Measurements from ENCODE around the gene APOBEC3A.
"Not testable (repeated sequence)": the region's sequence is repeated elsewhere in the genome, so short reads cannot be mapped to it uniquely, and the experiment has no call there.

APOBEC3A gene

GRCh38 chr22:38943882-38944281, 13.5 kb upstream of the APOBEC3A start:
- no peak for DNase-seq

GRCh38 chr22:38944653-38945052, 12.8 kb upstream of the APOBEC3A start:
- DNase-seq, result no peak

- DNase-seq, result not testable (repeated sequence)
These were observed 11.6 kb upstream of the APOBEC3A start for GRCh38 chr22:38945706-38946338.

DNA sequence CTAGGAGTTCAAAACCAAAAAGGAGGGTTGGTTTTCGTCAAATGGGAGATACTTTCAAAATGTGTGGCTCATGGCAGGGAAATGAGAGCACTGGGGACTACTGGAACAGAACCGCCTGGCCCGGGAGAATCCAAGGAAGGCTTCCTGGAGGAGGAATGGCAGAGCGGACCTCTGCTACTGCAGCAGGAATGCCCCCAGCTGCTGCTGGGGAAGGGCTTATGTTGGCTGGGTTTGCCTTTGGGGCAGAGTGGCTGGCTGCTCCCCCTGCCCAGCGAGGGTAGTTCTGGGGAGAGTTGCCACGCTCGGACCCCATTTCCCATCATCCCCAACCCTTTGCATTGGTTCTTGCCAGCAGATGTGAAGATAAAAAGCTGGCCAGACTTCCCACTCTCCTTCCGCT, 10.6 kb upstream of the APOBEC3A start:
- no peak for DNase-seq

DNA sequence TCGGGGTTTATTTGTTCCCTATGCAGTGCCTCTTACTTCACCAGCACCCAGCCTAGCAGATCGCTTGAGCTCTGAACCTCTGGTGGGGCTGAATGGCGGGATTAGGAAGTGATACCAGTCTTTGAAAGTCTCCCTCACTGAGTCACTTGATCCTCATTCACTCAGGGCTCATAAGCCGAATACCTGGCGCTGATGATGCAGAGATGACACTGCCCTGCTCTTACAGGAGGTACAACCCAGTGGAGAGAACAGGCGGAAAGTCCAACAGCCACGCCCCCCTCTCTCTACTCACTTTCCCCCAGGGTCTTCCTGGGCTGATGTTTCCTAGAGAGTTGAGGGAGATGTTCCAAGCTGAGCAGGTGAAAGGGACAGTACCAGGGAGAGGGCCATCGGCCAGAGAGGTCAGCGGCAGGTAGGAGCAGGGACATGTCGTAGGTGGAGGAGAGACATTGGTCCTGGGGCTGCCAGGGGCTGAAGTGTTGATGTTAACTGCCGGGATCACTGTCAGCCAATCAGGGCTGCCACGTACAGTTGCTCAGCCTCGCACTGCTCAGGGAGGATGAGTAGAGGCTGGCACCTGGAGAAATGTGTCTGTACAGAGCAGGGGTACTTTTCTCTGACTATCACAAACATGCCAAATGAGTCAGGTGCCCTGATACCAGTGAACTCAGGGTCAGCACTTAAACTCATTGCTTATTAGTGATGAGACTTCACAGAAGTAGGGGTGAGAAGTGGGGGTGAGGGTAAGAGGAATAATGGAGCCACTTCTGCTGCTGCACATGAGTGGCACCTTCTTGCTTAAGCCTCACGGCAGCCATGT, 9.9 kb upstream of the APOBEC3A start:
- DNase-seq, result no peak

DNA sequence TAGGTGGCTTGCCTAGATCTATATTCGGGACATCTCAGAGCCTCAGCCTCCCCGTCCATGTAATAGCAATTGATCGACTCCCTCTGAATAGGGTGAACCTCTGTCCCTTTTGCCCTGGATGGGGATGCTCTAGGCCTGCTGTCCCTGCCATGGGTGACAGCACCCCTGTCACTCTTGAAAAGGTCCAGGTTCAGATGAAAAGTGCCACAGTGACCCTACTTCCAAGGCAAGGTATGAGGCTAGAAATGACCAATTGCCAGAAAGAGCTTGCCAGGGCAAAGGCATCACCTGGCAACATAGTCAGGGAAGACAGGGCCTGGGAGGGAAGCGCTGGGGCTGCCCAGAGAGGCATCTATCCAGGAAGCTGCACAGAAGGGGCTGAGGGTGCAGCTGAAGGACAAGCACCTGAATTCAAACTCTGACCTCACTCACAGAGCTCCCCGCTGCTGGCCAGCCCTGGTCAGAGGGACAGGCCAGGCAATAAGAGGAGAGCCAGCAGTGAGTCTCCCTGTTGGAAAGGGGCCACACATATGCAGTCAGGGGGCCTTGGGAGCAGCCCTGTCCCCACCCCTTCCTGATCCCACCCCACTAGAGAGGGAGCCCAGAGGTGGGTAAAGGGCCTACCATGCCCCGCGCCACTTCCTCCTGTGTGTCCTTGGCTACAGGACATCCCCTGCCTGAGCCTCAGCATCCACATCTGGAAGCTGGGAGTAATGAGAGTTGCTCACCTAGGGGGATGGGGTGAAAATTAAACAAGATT, 9.0 kb upstream of the APOBEC3A start:
- no peak for DNase-seq

- DNase-seq, result no peak
These were observed 7.5 kb upstream of the APOBEC3A start for GRCh38 chr22:38949889-38950405.

DNA sequence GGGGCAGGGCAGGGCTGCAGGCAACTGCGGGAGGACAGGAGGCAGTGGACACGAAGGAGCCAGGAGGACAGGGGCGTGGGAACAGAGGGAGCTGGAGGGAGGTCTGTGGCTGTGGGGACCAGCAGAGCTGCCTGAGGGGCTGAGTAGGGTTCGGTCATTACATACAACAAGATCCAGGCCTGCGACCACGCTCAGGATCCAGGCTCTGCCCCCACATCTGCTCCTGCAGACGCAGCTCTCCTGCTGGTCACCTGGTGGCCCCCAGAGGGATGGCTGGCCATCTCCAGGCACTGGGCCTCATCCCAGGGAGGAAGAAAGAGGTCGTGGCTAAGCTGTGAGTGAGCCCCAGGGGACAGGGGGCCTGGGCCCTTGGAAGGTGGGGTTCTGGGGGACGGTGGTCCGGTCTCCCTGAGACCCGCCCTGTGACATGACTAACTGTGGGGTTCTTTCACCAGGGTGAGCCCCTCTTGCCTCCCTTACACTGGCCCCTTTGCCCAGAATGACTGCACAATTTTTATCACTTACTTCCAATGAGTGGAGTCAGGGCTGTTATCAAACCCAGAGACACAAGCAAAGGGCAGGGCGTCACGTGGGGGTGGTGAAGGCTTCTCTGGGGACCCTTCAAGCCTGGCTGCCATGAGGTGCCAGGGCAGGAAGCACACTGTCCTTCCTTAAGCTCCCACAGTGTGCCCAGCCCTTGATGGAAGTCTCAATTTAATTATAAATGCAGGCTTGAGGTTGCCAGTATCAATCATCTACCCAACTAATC, 6.7 kb upstream of the APOBEC3A start:
- DNase-seq, result no peak

- no peak for DNase-seq
These were observed 5.7 kb upstream of the APOBEC3A start for GRCh38 chr22:38951734-38952133.

GRCh38 chr22:38952281-38952993, 5.0 kb upstream of the APOBEC3A start:
- DNase-seq, result no peak

DNA sequence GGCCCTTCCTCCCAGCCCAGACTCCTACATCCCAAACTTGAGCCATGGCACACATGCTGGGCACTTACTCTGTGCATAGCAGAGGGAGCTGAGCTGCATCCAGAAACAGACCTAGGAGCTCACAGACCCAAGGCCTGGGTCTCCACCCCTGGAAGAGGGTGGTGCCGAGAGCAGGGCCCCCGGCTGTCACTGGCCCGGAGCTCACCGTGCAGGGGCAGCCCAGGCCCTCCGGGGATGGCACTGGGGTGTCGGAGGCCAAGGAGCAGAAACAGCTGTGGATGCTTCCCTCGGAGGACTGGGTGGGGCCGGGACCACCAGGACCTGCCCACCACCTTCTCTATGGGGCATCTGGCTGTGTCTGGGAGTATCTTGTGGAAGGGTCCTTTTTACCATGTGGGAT, 4.3 kb upstream of the APOBEC3A start:
- no peak for DNase-seq

GRCh38 chr22:38953577-38954413, 3.6 kb upstream of the APOBEC3A start:
- no peak for DNase-seq

DNA sequence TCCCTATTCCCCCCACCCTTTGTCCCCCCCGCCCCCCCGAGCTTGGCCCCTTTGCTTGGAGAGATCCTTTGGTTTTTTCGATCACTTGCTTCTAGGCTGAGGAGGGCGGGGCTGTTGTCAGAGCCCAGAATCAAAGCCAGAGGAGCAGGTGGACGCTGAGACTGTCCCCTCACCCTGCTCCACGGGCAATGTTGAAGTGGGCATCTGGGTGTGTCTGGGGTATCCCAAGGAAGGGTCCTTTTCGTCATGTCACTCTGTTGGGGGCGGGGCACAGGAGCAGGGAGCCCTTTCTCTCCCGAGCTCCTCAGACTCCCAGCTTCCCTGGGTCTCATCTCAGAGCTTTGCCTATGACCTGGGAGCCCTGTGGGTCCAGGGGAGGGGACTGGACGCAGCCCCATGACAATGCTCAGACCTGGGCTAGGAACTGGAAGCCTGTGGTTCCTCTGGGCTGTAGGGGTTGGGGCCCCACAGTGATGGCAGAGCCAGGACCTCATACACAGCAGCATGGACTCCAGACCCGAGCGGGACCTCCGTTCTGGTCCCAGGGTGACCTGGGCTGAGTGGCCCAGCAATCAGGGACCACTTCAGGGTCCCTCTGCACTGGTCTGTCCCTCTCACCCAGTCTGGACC, 2.9 kb upstream of the APOBEC3A start:
- no peak for DNase-seq

- DNase-seq, result no peak
These were observed 2.0 kb upstream of the APOBEC3A start for GRCh38 chr22:38955250-38955905.

DNA sequence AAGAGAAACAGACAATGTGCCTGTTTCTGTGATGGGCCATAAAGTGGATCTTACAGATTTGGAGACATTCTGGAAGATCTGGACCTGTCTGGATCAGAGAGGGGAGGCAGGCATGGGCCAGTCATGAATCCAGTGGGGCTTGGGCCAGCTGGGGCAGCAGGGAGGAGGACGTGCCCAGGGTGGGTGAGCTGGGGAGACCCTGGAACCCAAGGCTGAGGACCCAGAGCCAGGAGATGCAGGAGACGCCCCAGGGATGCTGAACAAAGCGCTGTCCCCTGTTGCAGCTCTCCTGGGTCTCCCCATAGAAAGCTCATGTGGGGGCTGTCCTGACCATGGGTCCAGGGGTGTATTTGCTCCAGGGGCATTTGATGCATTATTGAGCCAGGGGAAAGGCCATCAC, 1.5 kb upstream of the APOBEC3A start:
- no peak for DNase-seq

GRCh38 chr22:38956551-38956950, 858 bp upstream of the APOBEC3A start:
- DNase-seq, result no peak

GRCh38 chr22:38957808-38958650, 620 bp downstream of the APOBEC3A start:
- DNase-seq, result no peak

GRCh38 chr22:38958651-38958943, 1.2 kb downstream of the APOBEC3A start:
- DNase-seq, result not testable (repeated sequence)

DNA sequence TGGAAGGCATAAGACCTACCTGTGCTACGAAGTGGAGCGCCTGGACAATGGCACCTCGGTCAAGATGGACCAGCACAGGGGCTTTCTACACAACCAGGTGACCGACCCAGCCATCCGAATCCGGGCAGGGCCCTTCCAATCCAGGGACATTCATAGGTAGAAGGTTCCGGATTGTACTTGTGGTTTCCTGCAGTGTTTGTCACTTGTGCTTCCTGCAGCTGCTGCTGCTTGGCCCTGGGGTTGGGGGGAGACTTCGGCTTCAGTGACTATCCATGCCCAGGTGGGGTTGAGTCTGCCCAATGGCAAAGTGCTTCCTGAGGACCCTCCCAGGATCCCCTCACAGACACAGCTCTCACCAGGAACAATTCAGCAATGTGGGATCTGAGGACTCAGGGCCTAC, 2.2 kb downstream of the APOBEC3A start:
- DNase-seq, result no peak

Data from NCI-H187 (cell line).